Uterus (tissue), 4 donors: ENCODE results near the gene GGPS1. TPM values are rescaled to one million over a fixed set of nuclear protein-coding genes. Genes with fewer than 3 reads are reported as not detected.
"Not testable (repeated sequence)": the region's sequence is repeated elsewhere in the genome, so short reads cannot be mapped to it uniquely, and the experiment has no call there.

Source experiments
- DNase-seq, 2 donors: peaks; one replicate each; pipeline ENCODE4 v3.0.0-alpha.2; 2019 to 2020
- H3K27ac ChIP-seq, 2 donors: fragments of 200-600 bp; sonication (generic); 1 replicate in 1 of 2; 2 replicates in 1 of 2; pipeline ENCODE4 v1.5.1; 2016 to 2018
- H3K27me3 ChIP-seq, 2 donors: fragments of 200-600 bp; sonication (generic); one replicate each; pipeline ENCODE4 v1.5.1; 2018 to 2019; ENCODE audit warnings: control low read depth in 1 of 2
- H3K36me3 ChIP-seq, 2 donors: fragments of 200-600 bp; sonication (generic); one replicate each; pipeline ENCODE4 v1.5.1; 2019; ENCODE audit warnings: control low read depth in 1 of 2
- H3K4me1 ChIP-seq, 2 donors: fragments of 200-600 bp; sonication (generic); one replicate each; pipeline ENCODE4 v1.5.1; 2018 to 2019; ENCODE audit warnings: control low read depth in 1 of 2
- H3K4me3 ChIP-seq, 2 donors: fragments of 200-600 bp; sonication (generic); 1 replicate in 1 of 2; 2 replicates in 1 of 2; pipeline ENCODE4 v1.5.1; 2018 to 2019; ENCODE audit warnings: mild to moderate bottlenecking in 1 of 2
- H3K9me3 ChIP-seq, 2 donors: fragments of 200-600 bp; sonication (generic); one replicate each; pipeline ENCODE4 v1.5.1; 2019; ENCODE audit warnings: control low read depth in 1 of 2
- CTCF ChIP-seq, 4 experiments: fragments of 200-600 bp in 2 of 4; fragments of 450-650 bp in 2 of 4; sonication (generic) in 2 of 4; IDR thresholded peaks; one replicate each; pipeline ENCODE4 v1.5.1; 2016 to 2019; ENCODE audit warnings: antibody characterized with exemption in 4 of 4, mild to moderate bottlenecking in 2 of 4, moderate library complexity in 1 of 4
- POLR2A ChIP-seq, 2 donors: fragments of 450-650 bp; IDR thresholded peaks; one replicate each; pipeline ENCODE4 v1.6.1; 2016; ENCODE audit warnings: antibody characterized with exemption in 2 of 2, mild to moderate bottlenecking in 1 of 2, moderate library complexity in 1 of 2
- intact Hi-C: fragments of 100-400 bp; cut with DNase I; formaldehyde crosslinking; loops from one replicate; pipeline ENCODE4 v1.15.1; 2023; ENCODE audit warnings: low total_unique reads
- total RNA-seq, 4 donors: library from RNA; depleted of rRNA in 3 of 4; stranded (reverse); fragments of >200 nt in 3 of 4; gene quantifications; one replicate each; pipeline versions ENCODE4 v1.1.0 to v1.2.4, GENCODE V29; 2014 to 2023
- donor health status: DM: yes; HTN: yes; CAD: no.

The GGPS1 gene
- total RNA-seq, 4 donors from 2014 or later = 10.0 to 40.2 (median 25.6) TPM

DNA sequence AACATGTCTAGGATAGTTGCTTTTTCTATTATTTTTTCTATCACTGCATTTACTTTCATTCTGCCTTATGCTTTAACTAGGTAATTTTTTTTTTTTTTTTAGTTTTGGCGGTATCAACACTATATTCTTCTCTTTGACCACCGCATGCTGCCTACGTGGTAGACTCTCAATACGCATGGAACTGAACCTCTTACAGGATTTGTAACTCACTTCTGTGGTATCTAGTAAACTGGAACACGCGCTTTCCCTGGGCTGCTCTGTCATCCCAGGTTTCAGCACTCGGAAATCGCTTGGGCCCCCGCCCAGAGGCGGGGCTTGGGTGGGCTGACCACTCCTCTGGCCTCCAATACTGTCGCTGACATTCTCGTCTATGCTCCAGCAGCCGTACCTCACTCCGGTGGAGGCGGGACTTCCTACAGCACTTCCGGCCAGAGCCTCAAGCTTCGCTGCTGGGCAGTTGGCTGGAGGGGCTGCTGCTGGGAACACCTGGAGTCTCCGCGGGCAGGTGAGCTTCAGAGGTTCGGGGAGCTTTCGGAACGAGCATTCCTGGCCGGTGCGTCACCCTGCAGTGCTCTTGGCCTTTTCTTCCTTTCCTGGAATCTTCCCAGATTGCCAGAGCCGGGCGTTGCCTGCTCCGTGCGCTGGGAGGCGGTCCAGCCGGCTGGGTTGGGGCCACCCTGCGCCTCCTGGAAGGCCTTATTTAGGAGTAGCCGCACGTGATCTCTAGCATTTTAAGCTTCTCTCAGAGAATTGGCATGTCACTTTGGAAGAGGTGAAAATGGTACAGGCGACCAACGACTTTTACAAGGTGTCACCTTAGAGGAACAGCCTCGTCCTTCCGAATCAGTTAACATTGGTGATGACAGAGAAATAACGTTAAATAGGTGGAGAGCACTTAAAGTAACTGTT, 38.9 kb downstream of the GGPS1 start, which contains the start of gene TBCE:
TSS of gene TBCE (plus strand) at position 428 of the 909 bp plus-strand sequence. CDS start 12,623 bp downstream, outside the sequence.
- peak; percentile 97 to 98 for DNase-seq
- TF ChIP-seq POLR2A (IDR thresholded peaks at IDR 0.05) (peak; percentile 60 to 75), CTCF (IDR thresholded peaks at IDR 0.05) (peak in 2 of 4 experiments; percentile 9 to 15)
- Histone ChIP-seq H3K27ac (peak within 1 kb of the TSS; percentile 78 to 82), H3K4me1 (no peaks in the 10 kb centered on the region), H3K4me3 (peak within 1 kb of the TSS; percentile 83 to 95), H3K36me3 (no peaks in the 10 kb centered on the region), H3K27me3 (no peaks in the 10 kb centered on the region), H3K9me3 (no peaks in the 10 kb centered on the region)
- intact Hi-C loops = no loop called here

- TF ChIP-seq CTCF (IDR thresholded peaks at IDR 0.05) (no peak), POLR2A (IDR thresholded peaks at IDR 0.05) (no peak)
- Histone ChIP-seq H3K4me3 (no peak overlapping the region), H3K4me1 (no peaks in the 10 kb centered on the region), H3K9me3 (no peaks in the 10 kb centered on the region), H3K27ac (peak overlapping the region in 1 of 2 donors; percentile 78), H3K36me3 (no peaks in the 10 kb centered on the region), H3K27me3 (no peaks in the 10 kb centered on the region)
- no peak for DNase-seq
- intact Hi-C loops = no loop called here
Observed at GRCh38 chr1:235368428-235368827, 40.1 kb downstream of the GGPS1 start.

DNA sequence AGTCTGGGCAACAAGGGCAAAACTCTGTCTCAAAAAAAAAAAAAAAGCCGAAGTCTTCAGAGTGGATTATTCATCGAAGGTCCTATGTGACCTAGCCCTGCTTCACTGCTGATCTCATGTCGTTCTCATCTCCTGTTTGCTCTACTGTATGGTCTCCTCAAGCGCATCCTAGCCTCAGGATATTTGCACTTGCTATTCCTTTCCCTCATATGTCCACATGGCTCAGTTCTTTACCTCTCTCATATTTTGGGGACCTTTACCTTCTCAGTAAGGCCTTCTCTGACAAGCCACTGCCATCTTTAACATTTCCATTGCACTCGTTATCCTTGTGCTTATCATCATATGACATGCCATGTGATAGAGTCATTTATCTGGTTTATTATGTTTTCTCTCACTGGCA, 41.4 kb downstream of the GGPS1 start:
- intact Hi-C loops = no loop called here

DNA sequence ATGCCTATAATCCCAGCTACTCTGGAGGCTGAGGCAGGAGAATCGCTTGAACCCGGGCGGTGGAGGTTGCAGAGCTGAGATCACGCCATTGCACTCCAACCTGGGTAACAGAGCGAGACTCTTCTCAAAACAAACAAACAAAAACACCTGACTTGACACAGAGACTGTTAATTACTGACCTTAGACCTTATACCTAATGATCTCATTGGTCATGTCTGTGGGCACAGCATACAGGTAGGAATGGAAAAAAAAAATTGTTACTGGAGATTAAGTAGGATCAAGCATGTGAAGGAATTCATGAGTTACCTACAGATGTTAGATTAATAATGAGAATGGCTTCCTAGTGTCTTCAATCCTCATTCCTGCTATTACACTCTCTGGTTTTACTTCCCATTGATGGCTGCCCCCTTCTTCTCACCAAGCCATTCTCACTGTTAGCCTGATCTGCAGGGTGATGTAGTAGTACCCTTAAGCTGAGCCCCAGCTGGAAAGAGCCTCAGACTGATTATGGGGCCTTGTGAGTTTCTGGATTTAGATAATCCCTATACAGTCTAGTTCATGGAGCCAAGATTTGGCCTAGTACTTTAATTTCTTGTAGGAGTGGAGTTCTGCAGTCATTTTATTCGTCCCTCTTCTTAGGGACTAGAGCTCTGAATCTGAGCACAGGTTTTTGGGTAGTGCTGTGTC, 47.7 kb downstream of the GGPS1 start:
- no peak for DNase-seq
- intact Hi-C loops = no loop called here
- Histone ChIP-seq H3K27me3 (no peaks in the 10 kb centered on the region), H3K4me1 (no peaks in the 10 kb centered on the region), H3K4me3 (no peak overlapping the region), H3K36me3 (no peaks in the 10 kb centered on the region), H3K9me3 (no peaks in the 10 kb centered on the region), H3K27ac (no peak overlapping the region)
- TF ChIP-seq POLR2A (IDR thresholded peaks at IDR 0.05) (no peak), CTCF (IDR thresholded peaks at IDR 0.05) (no peak)

More for the DNA sequence above, 41.4 kb downstream of the GGPS1 start:
- H3K27ac ChIP-seq = no peak overlapping the region
- no peaks in the 10 kb centered on the region for H3K27me3 ChIP-seq
- H3K36me3 ChIP-seq = no peaks in the 10 kb centered on the region
- no peaks in the 10 kb centered on the region for H3K4me1 ChIP-seq
- no peak overlapping the region for H3K4me3 ChIP-seq
- DNase-seq = no peak
- TF ChIP-seq POLR2A (IDR thresholded peaks at IDR 0.05) = no peak
- no peak for TF ChIP-seq CTCF (IDR thresholded peaks at IDR 0.05)
- no peaks in the 10 kb centered on the region for H3K9me3 ChIP-seq

DNA sequence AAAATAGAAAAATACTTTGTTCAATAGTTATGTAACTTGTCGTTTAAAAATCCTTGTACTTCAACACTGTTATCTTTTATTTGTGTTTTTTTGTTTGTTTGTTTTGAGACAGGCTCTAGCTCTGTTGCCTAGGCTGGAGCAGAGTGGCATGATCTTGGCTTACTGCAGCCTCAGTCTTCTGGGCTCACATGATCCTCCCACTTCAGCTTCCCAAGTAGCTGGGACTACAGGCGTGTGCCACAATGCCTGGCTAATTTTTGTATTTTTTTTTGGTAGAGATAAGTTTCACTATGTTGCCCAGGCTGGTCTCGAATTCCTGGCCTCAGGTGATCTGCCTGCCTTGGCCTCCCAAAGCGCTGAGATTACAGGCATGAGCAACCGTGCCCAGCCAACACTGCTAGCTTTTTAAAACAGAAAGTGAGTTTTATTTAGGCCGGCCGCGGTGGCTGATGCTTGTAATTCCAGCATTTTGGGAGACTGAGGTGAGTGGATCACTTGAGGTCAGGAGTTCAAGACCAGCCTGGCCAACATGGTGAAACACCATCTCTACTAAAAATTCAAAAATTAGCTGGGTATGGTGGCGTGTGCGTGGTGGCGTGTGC, 49.9 kb downstream of the GGPS1 start:
- H3K27me3 ChIP-seq, H3K4me3 ChIP-seq, H3K9me3 ChIP-seq, H3K27ac ChIP-seq, H3K36me3 ChIP-seq, intact Hi-C loops, DNase-seq, H3K4me1 ChIP-seq: not testable (repeated sequence)

DNA sequence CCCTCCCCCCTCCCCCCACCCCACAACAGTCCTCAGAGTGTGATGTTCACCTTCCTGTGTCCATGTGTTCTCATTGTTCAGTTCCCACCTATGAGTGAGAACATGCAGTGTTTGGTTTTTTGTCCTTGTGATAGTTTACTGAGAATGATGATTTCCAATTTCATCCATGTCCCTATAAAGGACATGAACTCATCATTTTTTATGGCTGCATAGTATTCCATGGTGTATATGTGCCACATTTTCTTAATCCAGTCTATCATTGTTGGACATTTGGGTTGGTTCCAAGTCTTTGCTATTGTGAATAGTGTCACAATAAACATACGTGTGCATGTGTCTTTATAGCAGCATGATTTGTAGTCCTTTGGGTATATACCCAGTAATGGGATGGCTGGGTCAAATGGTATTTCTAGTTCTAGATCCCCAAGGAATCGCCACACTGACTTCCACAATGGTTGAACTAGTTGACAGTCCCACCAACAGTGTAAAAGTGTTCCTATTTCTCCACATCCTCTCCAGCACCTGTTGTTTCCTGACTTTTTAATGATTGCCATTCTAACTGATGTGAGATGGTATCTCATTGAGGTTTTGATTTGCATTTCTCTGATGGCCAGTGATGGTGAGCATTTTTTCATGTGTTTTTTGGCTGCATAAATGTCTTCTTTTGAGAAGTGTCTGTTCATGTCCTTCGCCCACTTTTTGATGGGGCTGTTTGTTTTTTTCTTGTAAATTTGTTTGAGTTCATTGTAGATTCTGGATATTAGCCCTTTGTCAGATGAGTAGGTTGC, 53.8 kb downstream of the GGPS1 start:
- H3K27ac ChIP-seq, DNase-seq, intact Hi-C loops, H3K9me3 ChIP-seq, H3K4me3 ChIP-seq, H3K4me1 ChIP-seq, H3K36me3 ChIP-seq, H3K27me3 ChIP-seq: not testable (repeated sequence)

- DNase-seq, intact Hi-C loops: not testable (repeated sequence)
Observed at GRCh38 chr1:235385633-235386032, 57.3 kb downstream of the GGPS1 start.

More at GRCh38 chr1:235385633-235386032, 57.3 kb downstream of the GGPS1 start:
- H3K27ac ChIP-seq, H3K27me3 ChIP-seq, H3K36me3 ChIP-seq, H3K4me3 ChIP-seq, H3K4me1 ChIP-seq, H3K9me3 ChIP-seq: not testable (repeated sequence)
